NCI-H1105 treated with DMSO at 0.1 percent for 48 hours (cell line): Measurements from ENCODE around the gene RNF207.

Experiments used
- DNase-seq: peaks from one replicate; lab custom pipeline; 2025; lab: John Stamatoyannopoulos, UW

Gene RNF207

GRCh38 chr1:6234502-6235295, 28.8 kb downstream of the RNF207 start:
- no peak for DNase-seq

- no peak for DNase-seq
Observed at GRCh38 chr1:6235296-6235677, 29.4 kb downstream of the RNF207 start.

- no peak for DNase-seq
Observed at GRCh38 chr1:6237093-6237492, 31.2 kb downstream of the RNF207 start.

- no peak for DNase-seq
Observed at GRCh38 chr1:6239213-6239752, 33.4 kb downstream of the RNF207 start.

- peak; percentile 18 for DNase-seq
Observed at GRCh38 chr1:6239950-6240768, 34.2 kb downstream of the RNF207 start.

GRCh38 chr1:6241107-6241886, 35.4 kb downstream of the RNF207 start:
- no peak for DNase-seq

- no peak for DNase-seq
Observed at GRCh38 chr1:6241887-6242740, 36.2 kb downstream of the RNF207 start.

GRCh38 chr1:6243053-6243834, 37.3 kb downstream of the RNF207 start:
- DNase-seq = no peak

GRCh38 chr1:6243993-6244392, 38.1 kb downstream of the RNF207 start, which contains the start of gene HES3:
TSS of gene HES3 (plus strand) at chr1:6244179. CDS start at chr1:6244366, 187 bp downstream.
- no peak for DNase-seq

- peak; percentile 71 for DNase-seq
Observed at GRCh38 chr1:6244401-6245049, 38.6 kb downstream of the RNF207 start.

GRCh38 chr1:6245086-6245868, 39.4 kb downstream of the RNF207 start:
- peak; percentile 85 for DNase-seq

- DNase-seq = peak; percentile 85
Observed at GRCh38 chr1:6245869-6246496, 40.1 kb downstream of the RNF207 start.

GRCh38 chr1:6246497-6247467, 40.9 kb downstream of the RNF207 start:
- peak; percentile 74 for DNase-seq

- DNase-seq = no peak
Observed at GRCh38 chr1:6247651-6248050, 41.7 kb downstream of the RNF207 start.

GRCh38 chr1:6248161-6248776, 42.4 kb downstream of the RNF207 start:
- DNase-seq = no peak

- no peak for DNase-seq
Observed at GRCh38 chr1:6248932-6249738, 43.2 kb downstream of the RNF207 start.
